Trophoblast cell (in vitro differentiated cells and primary cell): ENCODE results near the gene NANS.
"Not testable (repeated sequence)": the region's sequence is repeated elsewhere in the genome, so short reads cannot be mapped to it uniquely, and the experiment has no call there.

Experiments used
- DNase-seq, 2 donors: peaks; one replicate each; pipeline ENCODE4 v3.0.0-alpha.2; 2016
- H2AFZ ChIP-seq: 2 replicates; pipeline ENCODE4 v1.6.1; 2013; ENCODE audit warnings: low read length, moderate library complexity, mild to moderate bottlenecking; ENCODE audit not compliant: insufficient read depth, poor library complexity
- H2AK5ac ChIP-seq: 2 replicates; pipeline ENCODE4 v1.6.1; 2013; ENCODE audit warnings: mild to moderate bottlenecking, low read length
- H2BK120ac ChIP-seq: 2 replicates; pipeline ENCODE4 v1.6.1; 2013; ENCODE audit warnings: low read length, mild to moderate bottlenecking, moderate library complexity; ENCODE audit not compliant: insufficient read depth, poor library complexity
- H2BK12ac ChIP-seq: 2 replicates; pipeline ENCODE4 v1.6.1; 2013; ENCODE audit warnings: mild to moderate bottlenecking, low read length, moderate library complexity
- H2BK5ac ChIP-seq: 2 replicates; pipeline ENCODE4 v1.6.1; 2013; ENCODE audit warnings: low read length, low read depth, moderate library complexity, mild to moderate bottlenecking; ENCODE audit not compliant: poor library complexity
- H3K14ac ChIP-seq: 2 replicates; pipeline ENCODE4 v1.6.1; 2013; ENCODE audit warnings: mild to moderate bottlenecking, low read length
- H3K18ac ChIP-seq: 2 replicates; pipeline ENCODE4 v1.6.1; 2013; ENCODE audit warnings: mild to moderate bottlenecking, low read length
- H3K23ac ChIP-seq: 2 replicates; pipeline ENCODE4 v1.6.1; 2013; ENCODE audit warnings: low read length
- H3K27ac ChIP-seq: 2 replicates; pipeline ENCODE4 v1.5.1; 2013; ENCODE audit warnings: low read depth, mild to moderate bottlenecking, inconsistent platforms, low read length, moderate library complexity
- H3K27me3 ChIP-seq: 2 replicates; pipeline ENCODE4 v1.6.1; 2013; ENCODE audit warnings: inconsistent platforms, mild to moderate bottlenecking, low read length, moderate library complexity; ENCODE audit not compliant: insufficient read depth
- H3K36me3 ChIP-seq, 2 experiments: 1 replicate in 1 of 2; 2 replicates in 1 of 2; pipeline ENCODE4 v1.6.1; 2013; ENCODE audit warnings: low read length in 2 of 2, mild to moderate bottlenecking in 2 of 2, moderate library complexity in 1 of 2; ENCODE audit not compliant: insufficient read depth in 2 of 2, control insufficient read depth in 1 of 2
- H3K4ac ChIP-seq: 2 replicates; pipeline ENCODE4 v1.6.1; 2013; ENCODE audit warnings: low read depth, mild to moderate bottlenecking, low read length, moderate library complexity
- H3K4me1 ChIP-seq, 2 experiments: 1 replicate in 1 of 2; 2 replicates in 1 of 2; pipeline ENCODE4 v1.6.1; 2013; ENCODE audit warnings: low read length in 2 of 2, mild to moderate bottlenecking in 2 of 2, moderate library complexity in 1 of 2; ENCODE audit not compliant: insufficient read depth in 2 of 2, control insufficient read depth in 1 of 2
- H3K4me2 ChIP-seq: 2 replicates; pipeline ENCODE4 v1.6.1; 2013; ENCODE audit warnings: inconsistent platforms, mild to moderate bottlenecking, low read length, moderate library complexity
- H3K4me3 ChIP-seq: 2 replicates; pipeline ENCODE4 v1.5.1; 2013; ENCODE audit warnings: mild to moderate bottlenecking, low read depth, low read length, inconsistent platforms
- H3K79me1 ChIP-seq: one replicate; pipeline ENCODE4 v1.6.1; 2013; ENCODE audit warnings: low read length
- H3K79me2 ChIP-seq: 2 replicates; pipeline ENCODE4 v1.6.1; 2013; ENCODE audit warnings: low read length, mild to moderate bottlenecking; ENCODE audit not compliant: control insufficient read depth, insufficient read depth, poor library complexity
- H3K9ac ChIP-seq: 2 replicates; pipeline ENCODE4 v1.6.1; 2013; ENCODE audit warnings: mild to moderate bottlenecking, low read length
- H3K9me3 ChIP-seq: 2 replicates; pipeline ENCODE4 v1.6.1; 2013; ENCODE audit warnings: low read depth, mild to moderate bottlenecking, control low read depth, inconsistent platforms, low read length; ENCODE audit not compliant: insufficient read depth
- H4K12ac ChIP-seq: 2 replicates; pipeline ENCODE4 v1.6.1; 2013; ENCODE audit warnings: low read depth, mild to moderate bottlenecking, low read length, moderate library complexity
- H4K8ac ChIP-seq: 2 replicates; pipeline ENCODE4 v1.6.1; 2013; ENCODE audit warnings: low read depth, mild to moderate bottlenecking, low read length, moderate library complexity
- H4K91ac ChIP-seq: one replicate; pipeline ENCODE4 v1.6.1; 2013; ENCODE audit warnings: low read depth, mild to moderate bottlenecking, low read length, moderate library complexity
- WGBS: extraction: QIAGEN DNeasy Blood & Tissue Kit; methylation state at CpG from one replicate; pipeline ENCODE4 v1.1.7; 2013; ENCODE audit warnings: missing lambda C conversion rate; ENCODE audit not compliant: insufficient read length, insufficient coverage; ENCODE audit errors: extremely low coverage; 5-methylcytosine and 5-hydroxymethylcytosine counted together

Gene NANS

DNA sequence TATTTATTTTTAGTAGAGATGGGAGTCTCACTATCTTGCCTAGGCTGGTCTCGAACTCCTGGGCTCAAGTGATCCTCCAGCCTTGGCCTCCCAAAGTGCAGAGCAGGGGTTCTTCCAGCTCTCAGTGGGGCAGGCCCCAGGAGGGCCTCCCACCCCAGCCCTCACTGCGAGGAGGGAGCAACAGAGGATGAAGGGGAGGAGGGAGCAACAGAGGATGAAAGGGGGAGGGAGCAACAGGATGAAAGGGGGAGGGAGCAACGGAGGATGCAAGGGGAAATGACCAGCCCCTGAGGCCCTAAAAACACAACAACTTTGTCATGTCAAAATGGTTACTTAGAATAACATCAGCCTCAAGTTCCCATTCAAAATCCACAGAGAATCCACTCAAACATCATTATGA lies 52.5 kb downstream of the NANS start:
- H3K4me2 ChIP-seq, result no peak overlapping the region
- no peaks in the 10 kb centered on the region for H3K79me2 ChIP-seq
- no peak overlapping the region for H3K27ac ChIP-seq
- no peak overlapping the region for H4K91ac ChIP-seq
- no peak overlapping the region for H3K4me3 ChIP-seq
- no peak overlapping the region for H3K9ac ChIP-seq
- DNase-seq, result no peak
- H3K27me3 ChIP-seq, result no peaks in the 10 kb centered on the region
- no peaks in the 10 kb centered on the region for H3K36me3 ChIP-seq
- WGBS, result no CpG with 5 or more reads among the region's 3 CpGs
- no peak overlapping the region for H2AFZ ChIP-seq
- H4K8ac ChIP-seq, result no peak overlapping the region
- no peak overlapping the region for H3K23ac ChIP-seq
- no peak overlapping the region for H3K4ac ChIP-seq
- no peaks in the 10 kb centered on the region for H3K79me1 ChIP-seq
- no peaks in the 10 kb centered on the region for H3K9me3 ChIP-seq
- H2BK120ac ChIP-seq, result no peak overlapping the region
- H4K12ac ChIP-seq, result no peak overlapping the region
- H3K4me1 ChIP-seq, result no peaks in the 10 kb centered on the region
- no peak overlapping the region for H2BK12ac ChIP-seq
- H2BK5ac ChIP-seq, result no peak overlapping the region
- no peak overlapping the region for H3K18ac ChIP-seq
- H3K14ac ChIP-seq, result no peak overlapping the region
- no peak overlapping the region for H2AK5ac ChIP-seq

DNA sequence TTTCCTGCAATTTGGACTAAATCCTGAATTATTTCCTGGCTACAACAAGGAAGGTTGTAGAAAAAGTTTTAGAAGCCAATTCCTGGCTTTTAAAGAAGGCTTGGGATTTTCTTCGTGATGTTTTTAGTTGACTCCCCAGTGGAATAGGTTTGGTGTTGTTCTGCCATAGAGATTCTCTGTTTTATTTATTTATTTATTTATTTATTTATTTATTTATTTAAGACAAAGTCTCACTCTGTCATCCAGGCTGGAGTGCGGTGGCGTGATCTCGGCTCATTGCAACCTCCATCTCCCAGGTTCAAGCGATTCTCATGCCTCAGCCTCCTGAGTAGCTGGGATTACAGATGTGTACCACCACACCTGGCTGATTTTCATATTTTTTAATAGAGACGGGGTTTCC lies 60.6 kb downstream of the NANS start:
- H3K9ac ChIP-seq, H3K27ac ChIP-seq, H3K79me2 ChIP-seq, H2BK120ac ChIP-seq, H3K4me2 ChIP-seq, H3K4me1 ChIP-seq, H3K4ac ChIP-seq, H2BK5ac ChIP-seq, H3K79me1 ChIP-seq, H3K18ac ChIP-seq, H3K9me3 ChIP-seq, H4K91ac ChIP-seq, H4K12ac ChIP-seq, H2AK5ac ChIP-seq, H3K27me3 ChIP-seq, H3K14ac ChIP-seq, H3K23ac ChIP-seq, H3K4me3 ChIP-seq, H3K36me3 ChIP-seq, H2AFZ ChIP-seq, H4K8ac ChIP-seq, DNase-seq, H2BK12ac ChIP-seq: not testable (repeated sequence)
- no CpG with 5 or more reads among the region's 6 CpGs for WGBS

DNA sequence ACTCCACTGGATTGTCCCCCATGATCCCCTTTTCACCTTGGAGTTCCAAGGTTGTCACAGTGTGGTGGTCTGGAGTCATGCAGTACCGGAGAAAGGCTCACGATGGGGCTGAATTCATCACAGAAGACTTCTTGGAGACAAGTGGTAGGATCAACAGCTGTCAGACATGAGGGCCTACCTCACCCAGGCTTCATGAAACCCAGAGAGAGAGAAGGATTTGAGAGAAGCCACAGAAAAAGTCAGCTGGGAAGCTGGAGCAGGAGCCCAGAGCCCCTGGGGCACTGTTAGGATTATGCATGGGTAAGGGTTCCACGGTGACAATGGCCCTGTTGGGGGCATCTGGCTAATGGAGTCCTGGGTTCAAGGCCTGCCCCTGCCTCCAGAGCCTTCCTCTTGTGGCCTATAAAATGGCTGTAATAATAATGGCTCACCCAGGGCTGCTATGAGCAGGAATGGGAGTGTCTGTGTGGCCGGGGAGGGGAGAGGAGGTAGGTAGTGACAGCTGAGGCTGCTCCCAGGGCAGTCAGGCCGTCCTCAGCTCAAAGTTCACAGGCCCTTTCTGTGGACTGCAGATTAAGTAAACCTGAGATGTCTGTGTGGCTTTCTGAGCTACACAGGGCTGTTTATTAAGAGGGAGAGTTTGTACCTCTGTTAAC lies 61.6 kb downstream of the NANS start:
- no peak overlapping the region for H3K18ac ChIP-seq
- no peak overlapping the region for H4K12ac ChIP-seq
- H2BK120ac ChIP-seq, result no peak overlapping the region
- no peaks in the 10 kb centered on the region for H3K79me2 ChIP-seq
- no peaks in the 10 kb centered on the region for H3K27me3 ChIP-seq
- no peak overlapping the region for H4K91ac ChIP-seq
- H2AK5ac ChIP-seq, result no peak overlapping the region
- no peak overlapping the region for H3K23ac ChIP-seq
- H2BK5ac ChIP-seq, result no peak overlapping the region
- WGBS, result no CpG with 5 or more reads among the region's 5 CpGs
- peak in 1 of 2 donors; percentile 57 for DNase-seq
- no peak overlapping the region for H3K4me3 ChIP-seq
- no peak overlapping the region for H2AFZ ChIP-seq
- H3K4ac ChIP-seq, result no peak overlapping the region
- H3K4me2 ChIP-seq, result peak overlapping the region; percentile 81
- peaks cover 7 to 9% of the 10 kb centered on the region in 2 experiments for H3K36me3 ChIP-seq
- H2BK12ac ChIP-seq, result no peak overlapping the region
- no peaks in the 10 kb centered on the region for H3K9me3 ChIP-seq
- no peak overlapping the region for H3K27ac ChIP-seq
- no peak overlapping the region for H3K14ac ChIP-seq
- no peak overlapping the region for H3K9ac ChIP-seq
- peaks cover 4% of the 10 kb centered on the region in 2 experiments for H3K4me1 ChIP-seq
- H3K79me1 ChIP-seq, result no peaks in the 10 kb centered on the region
- no peak overlapping the region for H4K8ac ChIP-seq

DNA sequence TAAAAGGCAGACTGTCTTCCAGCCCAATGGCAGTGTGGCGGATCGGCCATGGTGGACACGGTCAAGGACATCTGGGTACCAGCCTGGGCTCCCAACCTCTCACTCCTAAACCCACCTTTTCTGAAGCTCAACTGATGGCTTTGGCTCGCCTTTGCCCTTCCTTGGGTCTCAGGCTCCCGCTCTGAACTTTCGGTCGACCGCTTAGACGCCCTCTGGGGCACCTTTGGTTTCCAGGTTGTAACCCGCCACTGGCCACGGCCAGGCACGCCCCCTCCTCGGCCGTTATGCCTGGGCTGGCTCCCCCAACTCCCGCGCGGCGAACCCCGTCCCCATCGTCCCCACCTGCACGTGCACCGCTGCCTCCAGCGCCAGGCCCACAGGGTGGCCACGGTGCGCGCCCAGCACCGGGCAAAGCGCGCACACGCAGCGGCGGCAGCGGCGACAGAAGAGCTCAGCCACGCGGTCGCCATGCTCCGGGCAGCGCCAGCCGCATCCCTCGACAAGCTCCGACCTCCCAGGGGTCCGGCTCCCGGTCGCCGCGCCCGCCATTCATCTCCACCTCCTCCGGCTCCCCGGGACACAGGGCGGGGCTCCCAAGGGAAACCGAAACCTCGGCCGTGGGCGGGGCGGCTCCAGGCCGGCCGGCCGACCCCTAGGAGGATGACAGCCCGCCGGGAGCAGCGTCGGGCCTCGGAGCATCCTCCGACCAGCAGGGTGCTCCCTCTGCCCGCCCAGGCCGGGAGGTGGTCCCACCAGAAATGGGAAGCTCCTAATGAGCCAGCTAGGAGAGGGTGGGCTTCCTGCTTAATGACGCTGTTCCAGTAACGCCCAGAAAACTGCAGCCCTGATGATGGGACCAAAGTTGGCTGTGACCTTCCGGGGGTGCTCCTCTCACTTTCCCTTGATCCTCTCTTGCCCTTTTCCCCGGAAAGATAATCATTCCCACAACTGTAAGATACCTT lies 62.4 kb downstream of the NANS start, which contains the start of gene TRIM14:
Gene TRIM14, minus strand, starts transcription at position 583 of the 962 bp plus-strand sequence. Its CDS starts 34 bp downstream, at position 549.
- Histone ChIP-seq H2BK5ac (no peak within 1 kb of the TSS), H2BK12ac (no peak within 1 kb of the TSS), H3K4ac (no peak within 1 kb of the TSS), H4K8ac (peak within 1 kb of the TSS; percentile 33), H3K79me2 (no peaks in the 10 kb centered on the region), H3K18ac (no peak within 1 kb of the TSS), H3K23ac (no peak within 1 kb of the TSS), H3K14ac (peak within 1 kb of the TSS; percentile 28), H3K9ac (no peak within 1 kb of the TSS), H3K9me3 (no peaks in the 10 kb centered on the region), H3K4me1 (peaks cover 4% of the 10 kb centered on the region in 2 experiments), H2AFZ (peak within 1 kb of the TSS; percentile 68), H4K91ac (no peak within 1 kb of the TSS), H3K4me3 (peak within 1 kb of the TSS; percentile 79), H3K36me3 (peaks cover 7 to 11% of the 10 kb centered on the region in 2 experiments), H3K4me2 (peak within 1 kb of the TSS; percentile 81), H3K79me1 (no peaks in the 10 kb centered on the region), H2BK120ac (no peak within 1 kb of the TSS), H3K27me3 (no peaks in the 10 kb centered on the region), H3K27ac (no peak within 1 kb of the TSS), H4K12ac (no peak within 1 kb of the TSS), H2AK5ac (no peak within 1 kb of the TSS)
- peak; percentile 70 to 77 for DNase-seq
- no CpG with 5 or more reads among the region's 71 CpGs for WGBS
